Measurements from ENCODE around the gene CREB3L2.
"Not testable (repeated sequence)": the region's sequence is repeated elsewhere in the genome, so short reads cannot be mapped to it uniquely, and the experiment has no call there.

CREB3L2 gene

GRCh38 chr7:137844677-137845425 lies 157.0 kb downstream of the CREB3L2 start:
- no CpG with 5 or more reads among the region's 8 CpGs for WGBS (ENCODE audit: insufficient coverage, insufficient read length)
- no peak for DNase-seq (ENCODE audit: low read depth, low spot score)
- Histone ChIP-seq H3K27me3 (ENCODE audit: control insufficient read depth, insufficient read depth, low read length) (peaks cover 27% of the 10 kb centered on the region), H3K4me3 (ENCODE audit: low read length) (no peak overlapping the region), H3K36me3 (ENCODE audit: control insufficient read depth, insufficient read depth, low read length) (no peaks in the 10 kb centered on the region), H3K27ac (ENCODE audit: low read length) (no peak overlapping the region), H3K9me3 (ENCODE audit: control insufficient read depth, insufficient read depth, low read length) (no peaks in the 10 kb centered on the region; the same call in 1 of the 2 replicates), H3K4me1 (ENCODE audit: control insufficient read depth, insufficient read depth, low read length) (0 out of 2 replicates have a peak, but pooled peaks cover 2% of the 10 kb centered on the region)

DNA sequence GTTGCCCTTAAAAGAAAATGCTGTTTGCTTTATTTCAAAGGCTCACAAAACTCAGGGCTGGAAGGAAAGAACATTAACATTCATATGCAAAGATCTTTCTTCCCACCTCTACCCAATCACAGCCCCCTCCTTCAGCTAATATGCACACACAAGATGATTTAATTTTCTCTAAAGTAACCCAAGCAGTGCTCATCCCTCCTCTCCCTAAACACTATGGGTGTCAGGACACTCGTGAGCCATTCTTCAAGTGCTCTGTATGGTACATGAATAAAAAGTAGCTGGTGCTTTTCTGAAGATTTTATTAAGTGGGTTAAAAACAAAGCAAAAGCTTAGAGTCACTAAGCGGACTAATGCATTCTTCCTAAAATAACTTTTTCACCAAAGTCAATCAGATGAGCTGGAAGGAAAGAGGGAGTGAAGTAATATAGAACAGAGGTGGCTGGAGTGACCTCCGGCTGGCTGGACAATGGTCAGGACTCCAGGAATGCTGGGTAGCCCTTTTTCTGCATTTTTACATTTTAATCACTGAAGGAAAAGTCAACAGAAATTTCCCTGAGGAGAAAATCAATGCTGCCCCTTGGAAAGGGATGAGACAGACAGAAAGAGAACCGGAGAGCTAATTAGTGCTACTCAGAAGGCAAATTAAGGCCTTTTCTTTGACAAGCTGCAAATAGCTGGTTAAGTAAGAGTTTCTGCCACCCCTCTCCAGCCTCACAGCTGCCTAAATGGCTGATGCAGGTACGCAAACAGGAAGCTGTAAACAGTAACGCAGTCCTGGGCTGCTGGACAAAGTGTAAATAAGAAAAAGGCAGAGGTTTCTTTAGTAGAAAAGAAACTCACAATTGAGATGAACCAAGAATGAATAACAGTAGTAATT lies 161.7 kb downstream of the CREB3L2 start:
- Histone ChIP-seq H3K4me1 (ENCODE audit: control insufficient read depth, insufficient read depth, low read length) (peaks cover 4% of the 10 kb centered on the region; the same call in 1 of the 2 replicates), H3K9me3 (ENCODE audit: control insufficient read depth, insufficient read depth, low read length) (no peaks in the 10 kb centered on the region), H3K36me3 (ENCODE audit: control insufficient read depth, insufficient read depth, low read length) (no peaks in the 10 kb centered on the region), H3K4me3 (ENCODE audit: low read length) (no peak overlapping the region), H3K27me3 (ENCODE audit: control insufficient read depth, insufficient read depth, low read length) (peaks cover under 1% of the 10 kb centered on the region; the same call in 1 of the 2 replicates), H3K27ac (ENCODE audit: low read length) (no peak overlapping the region)
- no peak for DNase-seq (ENCODE audit: low read depth, low spot score)
- no CpG with 5 or more reads among the region's 6 CpGs for WGBS (ENCODE audit: insufficient coverage, insufficient read length)

DNA sequence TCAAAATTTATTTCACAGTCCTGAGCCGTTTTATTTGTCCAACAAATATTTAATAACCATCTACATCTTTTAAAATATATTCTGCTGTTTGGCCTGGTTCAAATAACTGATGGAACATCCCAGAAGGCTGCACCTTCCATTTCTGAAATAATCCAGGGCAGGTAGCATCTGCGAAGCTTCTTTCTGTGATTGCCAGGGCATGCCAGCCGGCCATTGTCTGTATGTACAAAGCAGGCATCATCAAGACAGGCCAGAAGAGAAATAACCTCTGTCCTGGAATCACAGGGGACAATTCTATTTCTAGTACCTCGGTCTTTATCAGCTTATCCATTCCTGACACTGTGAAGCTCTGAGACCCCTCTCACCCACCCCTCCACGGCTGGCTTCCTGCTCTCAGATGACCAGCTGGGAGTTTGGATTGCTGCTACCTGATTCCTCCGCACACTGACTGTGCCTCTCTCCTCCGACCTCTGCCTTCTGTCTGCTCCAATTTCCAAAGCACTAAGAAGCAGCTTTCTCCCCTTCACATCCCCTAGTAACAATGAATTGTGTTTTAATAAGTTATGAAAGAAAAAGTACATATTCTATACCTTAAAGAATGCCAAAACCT lies 163.1 kb downstream of the CREB3L2 start:
- H3K4me3 ChIP-seq (ENCODE audit: low read length), result no peak overlapping the region
- H3K27me3 ChIP-seq (ENCODE audit: control insufficient read depth, insufficient read depth, low read length), result no peaks in the 10 kb centered on the region
- H3K36me3 ChIP-seq (ENCODE audit: control insufficient read depth, insufficient read depth, low read length), result no peaks in the 10 kb centered on the region
- no peak overlapping the region for H3K27ac ChIP-seq (ENCODE audit: low read length)
- DNase-seq (ENCODE audit: low read depth, low spot score), result no peak
- no CpG with 5 or more reads among the region's 7 CpGs for WGBS (ENCODE audit: insufficient coverage, insufficient read length)
- H3K9me3 ChIP-seq (ENCODE audit: control insufficient read depth, insufficient read depth, low read length), result no peaks in the 10 kb centered on the region
- H3K4me1 ChIP-seq (ENCODE audit: control insufficient read depth, insufficient read depth, low read length), result peaks cover 4% of the 10 kb centered on the region; the same call in 1 of the 2 replicates

DNA sequence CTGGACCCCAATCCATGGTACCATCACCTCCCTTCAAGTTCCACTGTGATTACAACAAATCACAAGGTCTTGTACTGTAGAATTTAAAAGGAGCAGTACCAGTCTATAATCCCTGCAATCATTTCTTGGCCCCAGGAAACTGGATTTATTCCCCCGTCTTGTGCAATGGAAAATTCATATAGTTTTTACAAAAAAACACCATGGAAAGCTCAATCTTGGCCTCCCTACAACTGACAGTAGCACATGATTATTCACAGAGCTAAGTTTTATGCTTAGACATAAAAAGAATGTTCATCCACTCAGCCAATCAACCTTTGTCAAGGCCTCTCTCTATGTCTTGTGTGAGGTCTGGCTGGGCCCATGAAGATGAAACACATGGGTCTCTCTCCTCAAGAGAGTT lies 165.3 kb downstream of the CREB3L2 start:
- H3K36me3 ChIP-seq (ENCODE audit: control insufficient read depth, insufficient read depth, low read length), result no peaks in the 10 kb centered on the region

GRCh38 chr7:137836113-137836509 lies 165.8 kb downstream of the CREB3L2 start:
- no peaks in the 10 kb centered on the region for H3K27me3 ChIP-seq (ENCODE audit: control insufficient read depth, insufficient read depth, low read length)
- DNase-seq (ENCODE audit: low read depth, low spot score), result no peak
- H3K4me3 ChIP-seq (ENCODE audit: low read length), result no peak overlapping the region
- WGBS (ENCODE audit: insufficient coverage, insufficient read length), result no CpG with 5 or more reads among the region's 3 CpGs
- peaks cover 4% of the 10 kb centered on the region for H3K9me3 ChIP-seq (ENCODE audit: control insufficient read depth, insufficient read depth, low read length)
- H3K36me3 ChIP-seq (ENCODE audit: control insufficient read depth, insufficient read depth, low read length), result no peaks in the 10 kb centered on the region
- peaks cover 2% of the 10 kb centered on the region; the same call in 1 of the 2 replicates for H3K4me1 ChIP-seq (ENCODE audit: control insufficient read depth, insufficient read depth, low read length)
- no peak overlapping the region for H3K27ac ChIP-seq (ENCODE audit: low read length)

More for the DNA sequence above, 165.3 kb downstream of the CREB3L2 start:
- Histone ChIP-seq H3K4me1 (ENCODE audit: control insufficient read depth, insufficient read depth, low read length) (peaks cover 4% of the 10 kb centered on the region; the same call in 1 of the 2 replicates), H3K27me3 (ENCODE audit: control insufficient read depth, insufficient read depth, low read length) (no peaks in the 10 kb centered on the region), H3K27ac (ENCODE audit: low read length) (no peak overlapping the region), H3K9me3 (ENCODE audit: control insufficient read depth, insufficient read depth, low read length) (peaks cover 4% of the 10 kb centered on the region), H3K4me3 (ENCODE audit: low read length) (no peak overlapping the region)
- DNase-seq (ENCODE audit: low read depth, low spot score), result no peak
- no CpG with 5 or more reads among the region's 1 CpG for WGBS (ENCODE audit: insufficient coverage, insufficient read length)

GRCh38 chr7:137835486-137836112 lies 166.3 kb downstream of the CREB3L2 start:
- Histone ChIP-seq H3K27me3 (ENCODE audit: control insufficient read depth, insufficient read depth, low read length) (no peaks in the 10 kb centered on the region), H3K9me3 (ENCODE audit: control insufficient read depth, insufficient read depth, low read length) (peaks cover 4% of the 10 kb centered on the region), H3K4me1 (ENCODE audit: control insufficient read depth, insufficient read depth, low read length) (peaks cover 2% of the 10 kb centered on the region; the same call in 1 of the 2 replicates), H3K27ac (ENCODE audit: low read length) (no peak overlapping the region), H3K36me3 (ENCODE audit: control insufficient read depth, insufficient read depth, low read length) (no peaks in the 10 kb centered on the region), H3K4me3 (ENCODE audit: low read length) (no peak overlapping the region)
- no peak for DNase-seq (ENCODE audit: low read depth, low spot score)
- WGBS (ENCODE audit: insufficient coverage, insufficient read length), result 100% methylated on average over 1 of the region's 3 CpGs

GRCh38 chr7:137834552-137834951 lies 167.3 kb downstream of the CREB3L2 start:
- Histone ChIP-seq H3K27ac (ENCODE audit: low read length) (no peak overlapping the region), H3K9me3 (ENCODE audit: control insufficient read depth, insufficient read depth, low read length) (peaks cover 4% of the 10 kb centered on the region), H3K27me3 (ENCODE audit: control insufficient read depth, insufficient read depth, low read length) (no peaks in the 10 kb centered on the region), H3K36me3 (ENCODE audit: control insufficient read depth, insufficient read depth, low read length) (no peaks in the 10 kb centered on the region), H3K4me3 (ENCODE audit: low read length) (no peak overlapping the region), H3K4me1 (ENCODE audit: control insufficient read depth, insufficient read depth, low read length) (peaks cover 2% of the 10 kb centered on the region; the same call in 1 of the 2 replicates)
- WGBS (ENCODE audit: insufficient coverage, insufficient read length), result no CpG with 5 or more reads among the region's 1 CpG
- no peak for DNase-seq (ENCODE audit: low read depth, low spot score)

GRCh38 chr7:137832990-137833389 lies 168.9 kb downstream of the CREB3L2 start:
- not testable (repeated sequence) for H3K4me3 ChIP-seq (ENCODE audit: low read length); DNase-seq (ENCODE audit: low read depth, low spot score); H3K36me3 ChIP-seq (ENCODE audit: control insufficient read depth, insufficient read depth, low read length); H3K27ac ChIP-seq (ENCODE audit: low read length); H3K9me3 ChIP-seq (ENCODE audit: control insufficient read depth, insufficient read depth, low read length); H3K4me1 ChIP-seq (ENCODE audit: control insufficient read depth, insufficient read depth, low read length); H3K27me3 ChIP-seq (ENCODE audit: control insufficient read depth, insufficient read depth, low read length)
- no CpG with 5 or more reads among the region's 2 CpGs for WGBS (ENCODE audit: insufficient coverage, insufficient read length)

DNA sequence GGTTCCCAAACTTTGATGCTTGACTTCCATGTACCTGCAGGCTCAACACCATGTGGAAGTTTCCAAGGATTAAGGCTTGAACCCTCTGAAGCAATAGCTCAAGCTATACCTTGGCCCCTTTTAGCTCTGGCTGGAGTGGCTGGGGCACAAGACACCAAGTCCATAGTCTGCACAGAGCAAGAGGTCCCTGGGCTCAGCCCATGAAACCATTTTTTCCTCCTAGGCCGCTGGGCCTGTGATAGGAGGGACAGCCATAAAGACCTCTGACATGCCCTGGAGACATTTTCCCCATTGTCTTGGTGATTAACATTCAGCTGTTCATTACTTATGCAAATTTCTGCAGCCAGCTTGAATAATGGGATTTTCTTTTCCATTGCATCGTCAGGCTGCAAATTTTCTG lies 169.5 kb downstream of the CREB3L2 start:
- H3K27me3 ChIP-seq (ENCODE audit: control insufficient read depth, insufficient read depth, low read length), result no peaks in the 10 kb centered on the region
- no CpG with 5 or more reads among the region's 2 CpGs for WGBS (ENCODE audit: insufficient coverage, insufficient read length)
- no peak overlapping the region for H3K27ac ChIP-seq (ENCODE audit: low read length)

GRCh38 chr7:137831555-137831954 lies 170.3 kb downstream of the CREB3L2 start:
- not testable (repeated sequence) for DNase-seq (ENCODE audit: low read depth, low spot score); H3K4me3 ChIP-seq (ENCODE audit: low read length); H3K27me3 ChIP-seq (ENCODE audit: control insufficient read depth, insufficient read depth, low read length); H3K27ac ChIP-seq (ENCODE audit: low read length); H3K4me1 ChIP-seq (ENCODE audit: control insufficient read depth, insufficient read depth, low read length); H3K9me3 ChIP-seq (ENCODE audit: control insufficient read depth, insufficient read depth, low read length); H3K36me3 ChIP-seq (ENCODE audit: control insufficient read depth, insufficient read depth, low read length)
- WGBS (ENCODE audit: insufficient coverage, insufficient read length), result no CpG with 5 or more reads among the region's 1 CpG

More for the DNA sequence above, 169.5 kb downstream of the CREB3L2 start:
- Histone ChIP-seq H3K36me3 (ENCODE audit: control insufficient read depth, insufficient read depth, low read length) (no peaks in the 10 kb centered on the region), H3K4me3 (ENCODE audit: low read length) (no peak overlapping the region), H3K4me1 (ENCODE audit: control insufficient read depth, insufficient read depth, low read length) (no peaks in the 10 kb centered on the region), H3K9me3 (ENCODE audit: control insufficient read depth, insufficient read depth, low read length) (peaks cover 4% of the 10 kb centered on the region)
- no peak for DNase-seq (ENCODE audit: low read depth, low spot score)
